Measurements from ENCODE around the gene PALD1. TPM values are rescaled to one million over a fixed set of nuclear protein-coding genes. Genes with fewer than 3 reads are reported as not detected.

The PALD1 gene
- total RNA-seq, 4 donors from 2014 or later = 10.7 to 28.2 (median 14.0) TPM

DNA sequence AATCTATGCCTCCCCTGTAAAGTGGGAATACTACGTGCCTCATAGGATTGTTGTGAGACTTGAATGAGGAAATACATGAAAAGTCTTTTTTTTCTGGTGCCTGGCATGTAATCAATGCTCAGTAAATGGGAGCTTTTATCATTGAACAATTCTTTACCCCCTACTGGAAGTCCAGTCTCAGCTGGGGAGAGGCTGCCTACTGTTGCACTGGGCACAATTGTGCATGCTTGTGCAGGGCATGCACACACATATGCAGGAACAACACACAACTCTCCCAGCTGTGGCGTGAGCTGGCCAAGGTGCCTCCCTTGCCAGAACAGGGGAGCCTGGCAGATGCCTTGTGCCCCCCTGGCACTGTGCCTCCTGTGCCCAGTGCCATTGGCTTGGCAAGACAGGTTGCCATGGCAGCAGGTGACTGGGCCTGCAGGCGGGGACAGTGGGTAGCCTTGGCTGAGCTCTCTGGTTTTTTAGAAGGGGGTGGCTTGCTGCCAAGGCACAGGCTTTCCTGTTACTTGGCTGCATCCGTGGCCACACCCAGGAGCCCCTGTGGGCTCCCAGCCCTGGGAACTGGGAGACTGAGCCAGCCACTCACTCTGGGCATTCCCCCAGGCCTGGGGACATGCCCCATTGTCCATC lies 16.1 kb upstream of the PALD1 start:
- no peak overlapping the region for H3K4me3 ChIP-seq (replicated peaks in 1 of 3)
- no peaks in the 10 kb centered on the region for H3K27me3 ChIP-seq
- H3K36me3 ChIP-seq = no peaks in the 10 kb centered on the region
- 27 to 40% methylated on average over 2 to 4 of the region's 4 CpGs for WGBS, 2 donors
- intact Hi-C loops (cut with DNase I) = loop anchor here (5.0 to 10.0 kb wide), 3 partner anchors 80 to 412 kb away; no protein-coding TSS in a partner anchor
- peaks cover 11 to 20% of the 10 kb centered on the region in 2 donors for H3K4me1 ChIP-seq
- TF ChIP-seq, protein P1, sequence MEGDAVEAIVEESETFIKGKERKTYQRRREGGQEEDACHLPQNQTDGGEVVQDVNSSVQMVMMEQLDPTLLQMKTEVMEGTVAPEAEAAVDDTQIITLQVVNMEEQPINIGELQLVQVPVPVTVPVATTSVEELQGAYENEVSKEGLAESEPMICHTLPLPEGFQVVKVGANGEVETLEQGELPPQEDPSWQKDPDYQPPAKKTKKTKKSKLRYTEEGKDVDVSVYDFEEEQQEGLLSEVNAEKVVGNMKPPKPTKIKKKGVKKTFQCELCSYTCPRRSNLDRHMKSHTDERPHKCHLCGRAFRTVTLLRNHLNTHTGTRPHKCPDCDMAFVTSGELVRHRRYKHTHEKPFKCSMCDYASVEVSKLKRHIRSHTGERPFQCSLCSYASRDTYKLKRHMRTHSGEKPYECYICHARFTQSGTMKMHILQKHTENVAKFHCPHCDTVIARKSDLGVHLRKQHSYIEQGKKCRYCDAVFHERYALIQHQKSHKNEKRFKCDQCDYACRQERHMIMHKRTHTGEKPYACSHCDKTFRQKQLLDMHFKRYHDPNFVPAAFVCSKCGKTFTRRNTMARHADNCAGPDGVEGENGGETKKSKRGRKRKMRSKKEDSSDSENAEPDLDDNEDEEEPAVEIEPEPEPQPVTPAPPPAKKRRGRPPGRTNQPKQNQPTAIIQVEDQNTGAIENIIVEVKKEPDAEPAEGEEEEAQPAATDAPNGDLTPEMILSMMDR (IDR thresholded peaks at IDR 0.05) = no peak
- no peak for TF ChIP-seq POLR2A (IDR thresholded peaks at IDR 0.05)
- peak; percentile 89 to 91 for DNase-seq
- no peaks in the 10 kb centered on the region for H3K9me3 ChIP-seq
- H3K27ac ChIP-seq = no peak overlapping the region

DNA sequence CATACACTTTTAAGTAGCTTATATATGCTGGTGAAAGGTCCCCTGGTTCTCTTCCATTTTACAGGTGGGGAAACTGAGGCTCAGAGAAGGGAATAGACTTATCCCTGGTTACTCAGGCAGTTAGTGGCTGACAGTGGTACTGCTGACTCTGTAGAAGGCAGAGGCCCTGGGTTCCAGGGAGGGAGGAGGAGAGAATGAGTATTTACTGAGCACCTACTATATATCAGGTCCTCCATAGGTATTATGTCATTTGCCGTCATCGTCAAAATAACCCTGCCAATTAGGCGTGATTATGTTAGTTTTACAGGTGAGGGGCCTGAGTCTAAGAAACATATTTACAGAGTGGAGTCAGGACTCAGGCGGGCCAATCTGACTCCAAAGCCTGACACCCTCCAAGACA lies 13.3 kb upstream of the PALD1 start:
- peaks cover 6 to 18% of the 10 kb centered on the region in 2 donors for H3K4me1 ChIP-seq

DNA sequence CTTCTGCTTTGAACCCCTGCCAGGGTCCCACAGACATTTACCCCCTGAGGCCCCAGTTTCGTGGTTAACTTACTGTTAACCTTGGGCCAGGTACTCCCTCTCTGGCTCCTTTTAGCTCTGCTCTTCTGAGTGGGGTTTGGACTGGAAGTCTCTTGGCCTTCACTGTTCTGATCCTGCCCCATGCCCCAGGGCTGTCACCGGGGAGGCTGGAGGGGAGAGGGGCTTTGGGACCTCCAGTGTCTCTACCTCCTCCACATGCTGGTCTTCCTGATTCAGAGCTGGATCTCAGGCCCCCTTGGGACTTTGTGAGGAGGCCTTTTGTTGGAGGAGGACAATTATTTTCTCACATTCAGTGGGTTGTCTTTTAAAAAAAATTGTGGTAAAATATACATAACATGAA lies 12.7 kb upstream of the PALD1 start:
- H3K27ac ChIP-seq = no peak overlapping the region
- intact Hi-C loops (cut with DNase I) = loop anchor here (10.0 kb wide), 1 partner anchor 409 kb away; no protein-coding TSS in a partner anchor
- H3K4me1 ChIP-seq = peaks cover 6 to 18% of the 10 kb centered on the region in 2 donors
- no peaks in the 10 kb centered on the region for H3K36me3 ChIP-seq
- no peak overlapping the region for H3K4me3 ChIP-seq (replicated peaks in 1 of 3)
- DNase-seq = no peak
- H3K9me3 ChIP-seq = no peaks in the 10 kb centered on the region
- WGBS, 2 donors = 75 to 82% methylated on average over 2 of the region's 2 CpGs
- TF ChIP-seq, protein P1 (IDR thresholded peaks at IDR 0.05) = no peak
- no peak for TF ChIP-seq POLR2A (IDR thresholded peaks at IDR 0.05)
- H3K27me3 ChIP-seq = no peaks in the 10 kb centered on the region

More for the DNA sequence above, 13.3 kb upstream of the PALD1 start:
- intact Hi-C loops (cut with DNase I) = loop anchor here (10.0 kb wide), 1 partner anchor 410 kb away; no protein-coding TSS in a partner anchor
- Histone ChIP-seq H3K36me3 (no peaks in the 10 kb centered on the region), H3K9me3 (no peaks in the 10 kb centered on the region), H3K27me3 (no peaks in the 10 kb centered on the region), H3K27ac (no peak overlapping the region), H3K4me3 (replicated peaks in 1 of 3) (no peak overlapping the region)
- WGBS, 2 donors = 91 to 95% methylated on average over 4 of the region's 4 CpGs
- TF ChIP-seq, protein P1 (IDR thresholded peaks at IDR 0.05) = no peak
- no peak for TF ChIP-seq POLR2A (IDR thresholded peaks at IDR 0.05)
- no peak for DNase-seq

DNA sequence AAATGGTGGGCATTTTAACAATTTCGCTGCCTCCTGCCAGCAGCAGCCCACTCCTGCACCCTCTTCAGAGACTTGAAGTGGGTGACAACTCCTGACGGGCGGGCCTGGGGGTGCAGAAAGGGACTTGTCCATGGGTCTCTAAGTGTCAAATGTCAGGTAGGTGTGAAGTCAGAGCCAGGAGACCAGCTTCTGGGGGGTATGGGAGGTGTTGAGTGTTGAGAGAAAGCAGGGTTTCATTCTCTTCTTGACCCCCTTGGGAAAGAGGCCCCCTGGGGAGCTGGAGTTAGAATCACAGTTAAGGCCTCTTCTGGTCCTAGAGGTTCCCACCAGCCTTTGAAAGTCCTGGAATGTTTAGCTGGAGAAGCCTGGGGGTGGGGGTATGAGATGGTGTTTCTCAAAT lies 11.6 kb upstream of the PALD1 start:
- Histone ChIP-seq H3K4me1 (peaks cover 6 to 18% of the 10 kb centered on the region in 2 donors), H3K27me3 (no peaks in the 10 kb centered on the region), H3K36me3 (no peaks in the 10 kb centered on the region), H3K4me3 (replicated peaks in 1 of 3) (no peak overlapping the region), H3K27ac (no peak overlapping the region), H3K9me3 (no peaks in the 10 kb centered on the region)
- TF ChIP-seq, protein P1 (IDR thresholded peaks at IDR 0.05) = no peak
- no peak for TF ChIP-seq POLR2A (IDR thresholded peaks at IDR 0.05)
- intact Hi-C loops (cut with DNase I) = loop anchor here (10.0 kb wide), 1 partner anchor 408 kb away; no protein-coding TSS in a partner anchor
- no peak for DNase-seq
- 43 to 62% methylated on average over 2 to 3 of the region's 3 CpGs for WGBS, 2 donors

DNA sequence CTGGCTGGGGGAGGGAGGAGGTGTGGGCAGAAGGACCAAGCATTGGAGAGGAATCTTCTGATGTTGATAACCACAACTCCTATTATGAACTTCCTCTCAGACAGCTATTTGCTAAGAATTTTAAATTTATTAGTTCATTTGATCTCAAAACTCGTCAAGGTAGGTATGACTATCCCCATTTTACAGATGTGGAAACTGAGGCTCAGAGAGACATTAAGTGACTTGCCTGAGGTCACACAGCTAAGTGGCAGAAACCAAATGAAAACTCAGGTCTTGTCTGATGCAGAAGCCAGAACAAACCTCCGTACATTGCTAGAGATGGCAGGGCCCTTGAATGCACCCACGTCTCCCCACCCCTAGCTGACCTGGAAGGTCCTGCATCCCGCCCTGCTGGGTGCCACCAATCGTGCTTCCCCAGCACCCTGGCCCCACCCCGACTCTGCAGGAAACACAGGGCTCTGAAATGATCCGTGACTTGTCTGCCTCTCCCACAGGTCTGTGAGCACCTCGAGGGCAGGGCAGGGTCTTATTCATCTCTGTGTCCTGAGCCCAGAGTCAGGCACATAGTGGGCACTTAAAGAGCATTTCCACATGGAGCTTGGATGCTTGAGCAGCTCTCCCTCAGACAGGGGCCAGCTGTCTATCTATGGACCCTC lies 5.6 kb upstream of the PALD1 start:
- no peak overlapping the region for H3K27ac ChIP-seq
- no peak for DNase-seq
- intact Hi-C loops (cut with DNase I) = no loop called here
- H3K4me1 ChIP-seq = peaks cover 3 to 15% of the 10 kb centered on the region in 2 donors
- no peaks in the 10 kb centered on the region for H3K36me3 ChIP-seq
- TF ChIP-seq, protein P1 (IDR thresholded peaks at IDR 0.05) = no peak
- TF ChIP-seq POLR2A (IDR thresholded peaks at IDR 0.05) = no peak
- no peak overlapping the region for H3K4me3 ChIP-seq (replicated peaks in 1 of 3)
- 81 to 86% methylated on average over 8 of the region's 8 CpGs for WGBS, 2 donors
- no peaks in the 10 kb centered on the region for H3K9me3 ChIP-seq
- H3K27me3 ChIP-seq = no peaks in the 10 kb centered on the region

Data from thyroid gland (tissue), 4 donors.